WTC11 (cell line): ENCODE results near the gene DYNLL1. TPM values are rescaled to one million over a fixed set of nuclear protein-coding genes. Genes with fewer than 3 reads are reported as not detected.
A peak's percentile ranks its signal among the peaks of the same experiment; 100 is the strongest.

Experiments
- ATAC-seq: fragments of 200-7000 bp; cut with Tn5 transposase; 2 replicates; pipeline ENCODE4 v1.10.0; 2021; ENCODE audit warnings: mild to moderate bottlenecking, moderate library complexity
- CTCF ChIA-PET: fragments of 300-600 bp; sonication (Branson Sonifier 250); formaldehyde crosslinking; loops from one replicate; lab custom pipeline; 2021; ENCODE audit warnings: antibody characterized with exemption; lab: Charles Lee
- POLR2A ChIA-PET: fragments of 350-600 bp; sonication (Branson Sonifier 250); formaldehyde crosslinking; loops from one replicate; lab custom pipeline; 2021; ENCODE audit warnings: antibody characterized with exemption; lab: Charles Lee
- DNase-seq: peaks from one replicate; pipeline ENCODE4 v3.0.0; 2021; ENCODE audit warnings: low spot score
- H3K27ac Mint-ChIP-seq: 2 replicates; pipeline ENCODE4 v1.8.0; 2021; ENCODE audit warnings: mixed read lengths
- H3K27me3 Mint-ChIP-seq: 2 replicates; pipeline ENCODE4 v1.8.0; 2021; ENCODE audit warnings: low read depth, mild to moderate bottlenecking, moderate library complexity, mixed read lengths
- H3K36me3 Mint-ChIP-seq: 2 replicates; pipeline ENCODE4 v1.8.0; 2021; ENCODE audit warnings: mixed read lengths
- H3K4me1 Mint-ChIP-seq: 2 replicates; pipeline ENCODE4 v1.8.0; 2022; ENCODE audit warnings: mixed read lengths
- H3K4me3 Mint-ChIP-seq: 2 replicates; pipeline ENCODE4 v1.8.0; 2021; ENCODE audit warnings: mild to moderate bottlenecking, moderate library complexity, mixed read lengths
- H3K9me3 Mint-ChIP-seq: 2 replicates; pipeline ENCODE4 v1.8.0; 2021; ENCODE audit warnings: mixed read lengths
- ELF4 ChIP-seq: sonication (generic); formaldehyde crosslinking; IDR thresholded peaks from 2 replicates; pipeline ENCODE4 v1.8.1; 2022; ENCODE audit warnings: low read depth, mild to moderate bottlenecking, moderate library complexity, missing genetic modification reagents
- JAZF1 ChIP-seq: fragments of 250-450 bp; sonication (Bioruptor Pico); IDR thresholded peaks from 2 replicates; pipeline ENCODE4 v1.9.0; 2021; ENCODE audit warnings: moderate library complexity, mild to moderate bottlenecking, inconsistent platforms
- NFE2L1 ChIP-seq: sonication (generic); formaldehyde crosslinking; IDR thresholded peaks from 2 replicates; pipeline ENCODE4 v1.8.1; 2023; ENCODE audit warnings: missing genetic modification reagents
- RELA ChIP-seq: sonication (generic); formaldehyde crosslinking; IDR thresholded peaks from 2 replicates; pipeline ENCODE4 v1.8.1; 2022; ENCODE audit warnings: missing genetic modification reagents, mild to moderate bottlenecking, borderline replicate concordance
- RORB ChIP-seq: fragments of 250-450 bp; sonication (Bioruptor Pico); IDR thresholded peaks from 2 replicates; pipeline ENCODE4 v1.9.0; 2021; ENCODE audit warnings: mild to moderate bottlenecking
- SMAD4 ChIP-seq: sonication (generic); formaldehyde crosslinking; IDR thresholded peaks from 2 replicates; pipeline ENCODE4 v1.8.0; 2022; ENCODE audit warnings: mild to moderate bottlenecking, missing genetic modification reagents
- SP1 ChIP-seq: sonication (generic); formaldehyde crosslinking; conservative IDR thresholded peaks from 2 replicates; pipeline ENCODE4 v1.8.1; 2022; ENCODE audit warnings: missing genetic modification reagents
- ZNF121 ChIP-seq: sonication (generic); formaldehyde crosslinking; IDR thresholded peaks from 2 replicates; pipeline ENCODE4 v1.8.0; 2023; ENCODE audit warnings: missing genetic modification reagents
- total RNA-seq: library from RNA; stranded (reverse); gene quantifications from 3 replicates; pipeline ENCODE4 v1.2.3, GENCODE V29; 2021
- TF ChIP-seq, protein P1 (sequence below): sonication (generic); formaldehyde crosslinking; IDR thresholded peaks from 2 replicates; pipeline ENCODE4 v1.8.0; 2023; ENCODE audit warnings: mild to moderate bottlenecking, missing genetic modification reagents
- TF ChIP-seq, protein P2 (sequence below): sonication (generic); formaldehyde crosslinking; IDR thresholded peaks from 2 replicates; pipeline ENCODE4 v1.8.1; 2023; ENCODE audit warnings: mild to moderate bottlenecking, moderate library complexity, missing genetic modification reagents
- TF ChIP-seq, protein P3 (sequence below): sonication (generic); formaldehyde crosslinking; conservative IDR thresholded peaks from 2 replicates; pipeline ENCODE4 v1.8.1; 2023; ENCODE audit warnings: mild to moderate bottlenecking, low read depth, missing genetic modification reagents, moderate library complexity

The DYNLL1 gene
- total RNA-seq, 1 experiment from 2014 or later = 327 TPM

GRCh38 chr12:120534703-120535655 lies 39.1 kb downstream of the DYNLL1 start (continued):
- TF ChIP-seq, protein P1, sequence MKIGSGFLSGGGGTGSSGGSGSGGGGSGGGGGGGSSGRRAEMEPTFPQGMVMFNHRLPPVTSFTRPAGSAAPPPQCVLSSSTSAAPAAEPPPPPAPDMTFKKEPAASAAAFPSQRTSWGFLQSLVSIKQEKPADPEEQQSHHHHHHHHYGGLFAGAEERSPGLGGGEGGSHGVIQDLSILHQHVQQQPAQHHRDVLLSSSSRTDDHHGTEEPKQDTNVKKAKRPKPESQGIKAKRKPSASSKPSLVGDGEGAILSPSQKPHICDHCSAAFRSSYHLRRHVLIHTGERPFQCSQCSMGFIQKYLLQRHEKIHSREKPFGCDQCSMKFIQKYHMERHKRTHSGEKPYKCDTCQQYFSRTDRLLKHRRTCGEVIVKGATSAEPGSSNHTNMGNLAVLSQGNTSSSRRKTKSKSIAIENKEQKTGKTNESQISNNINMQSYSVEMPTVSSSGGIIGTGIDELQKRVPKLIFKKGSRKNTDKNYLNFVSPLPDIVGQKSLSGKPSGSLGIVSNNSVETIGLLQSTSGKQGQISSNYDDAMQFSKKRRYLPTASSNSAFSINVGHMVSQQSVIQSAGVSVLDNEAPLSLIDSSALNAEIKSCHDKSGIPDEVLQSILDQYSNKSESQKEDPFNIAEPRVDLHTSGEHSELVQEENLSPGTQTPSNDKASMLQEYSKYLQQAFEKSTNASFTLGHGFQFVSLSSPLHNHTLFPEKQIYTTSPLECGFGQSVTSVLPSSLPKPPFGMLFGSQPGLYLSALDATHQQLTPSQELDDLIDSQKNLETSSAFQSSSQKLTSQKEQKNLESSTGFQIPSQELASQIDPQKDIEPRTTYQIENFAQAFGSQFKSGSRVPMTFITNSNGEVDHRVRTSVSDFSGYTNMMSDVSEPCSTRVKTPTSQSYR = no peak
- TF ChIP-seq, protein P2, sequence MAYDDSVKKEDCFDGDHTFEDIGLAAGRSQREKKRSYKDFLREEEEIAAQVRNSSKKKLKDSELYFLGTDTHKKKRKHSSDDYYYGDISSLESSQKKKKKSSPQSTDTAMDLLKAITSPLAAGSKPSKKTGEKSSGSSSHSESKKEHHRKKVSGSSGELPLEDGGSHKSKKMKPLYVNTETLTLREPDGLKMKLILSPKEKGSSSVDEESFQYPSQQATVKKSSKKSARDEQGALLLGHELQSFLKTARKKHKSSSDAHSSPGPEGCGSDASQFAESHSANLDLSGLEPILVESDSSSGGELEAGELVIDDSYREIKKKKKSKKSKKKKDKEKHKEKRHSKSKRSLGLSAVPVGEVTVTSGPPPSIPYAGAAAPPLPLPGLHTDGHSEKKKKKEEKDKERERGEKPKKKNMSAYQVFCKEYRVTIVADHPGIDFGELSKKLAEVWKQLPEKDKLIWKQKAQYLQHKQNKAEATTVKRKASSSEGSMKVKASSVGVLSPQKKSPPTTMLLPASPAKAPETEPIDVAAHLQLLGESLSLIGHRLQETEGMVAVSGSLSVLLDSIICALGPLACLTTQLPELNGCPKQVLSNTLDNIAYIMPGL (CRISPR knock-in tag) = peak; percentile 81
- TF ChIP-seq RELA (CRISPR knock-in tag) (peak; percentile 72; the same call in 1 of the 2 replicates), NFE2L1 (CRISPR knock-in tag) (no peak)

- no peaks in the 10 kb centered on the region for H3K27me3 Mint-ChIP-seq
- H3K27ac Mint-ChIP-seq = peak overlapping the region; percentile 82
- ATAC-seq (no peak), DNase-seq (no peak)
- TF ChIP-seq ELF4 (CRISPR knock-in tag) (no peak), SMAD4 (no peak), JAZF1 (CRISPR knock-in tag) (no peak), RORB (no peak), ZNF121 (CRISPR knock-in tag) (peak; percentile 52; the same call in 1 of the 2 replicates)
- TF ChIP-seq, protein P3, sequence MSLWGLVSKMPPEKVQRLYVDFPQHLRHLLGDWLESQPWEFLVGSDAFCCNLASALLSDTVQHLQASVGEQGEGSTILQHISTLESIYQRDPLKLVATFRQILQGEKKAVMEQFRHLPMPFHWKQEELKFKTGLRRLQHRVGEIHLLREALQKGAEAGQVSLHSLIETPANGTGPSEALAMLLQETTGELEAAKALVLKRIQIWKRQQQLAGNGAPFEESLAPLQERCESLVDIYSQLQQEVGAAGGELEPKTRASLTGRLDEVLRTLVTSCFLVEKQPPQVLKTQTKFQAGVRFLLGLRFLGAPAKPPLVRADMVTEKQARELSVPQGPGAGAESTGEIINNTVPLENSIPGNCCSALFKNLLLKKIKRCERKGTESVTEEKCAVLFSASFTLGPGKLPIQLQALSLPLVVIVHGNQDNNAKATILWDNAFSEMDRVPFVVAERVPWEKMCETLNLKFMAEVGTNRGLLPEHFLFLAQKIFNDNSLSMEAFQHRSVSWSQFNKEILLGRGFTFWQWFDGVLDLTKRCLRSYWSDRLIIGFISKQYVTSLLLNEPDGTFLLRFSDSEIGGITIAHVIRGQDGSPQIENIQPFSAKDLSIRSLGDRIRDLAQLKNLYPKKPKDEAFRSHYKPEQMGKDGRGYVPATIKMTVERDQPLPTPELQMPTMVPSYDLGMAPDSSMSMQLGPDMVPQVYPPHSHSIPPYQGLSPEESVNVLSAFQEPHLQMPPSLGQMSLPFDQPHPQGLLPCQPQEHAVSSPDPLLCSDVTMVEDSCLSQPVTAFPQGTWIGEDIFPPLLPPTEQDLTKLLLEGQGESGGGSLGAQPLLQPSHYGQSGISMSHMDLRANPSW (CRISPR knock-in tag) = no peak
- peaks cover 32% of the 10 kb centered on the region for H3K4me1 Mint-ChIP-seq
- H3K36me3 Mint-ChIP-seq = peaks cover 28% of the 10 kb centered on the region
- CTCF ChIA-PET = interaction anchor here (0.6 kb wide), 1 partner anchor 347 kb away, joined by 4 read pairs; no protein-coding TSS in a partner anchor
- peak overlapping the region; percentile 90 for H3K4me3 Mint-ChIP-seq
- no peaks in the 10 kb centered on the region for H3K9me3 Mint-ChIP-seq
- POLR2A ChIA-PET = no interaction called here
Observed at GRCh38 chr12:120536064-120536791, 40.3 kb downstream of the DYNLL1 start.

- Mint-ChIP-seq H3K27me3 (no peaks in the 10 kb centered on the region), H3K4me1 (peaks cover 32% of the 10 kb centered on the region), H3K4me3 (peak overlapping the region; percentile 45), H3K27ac (peak overlapping the region; percentile 89), H3K9me3 (no peaks in the 10 kb centered on the region), H3K36me3 (peaks cover 35% of the 10 kb centered on the region)
- ATAC-seq (no peak), DNase-seq (no peak)
- CTCF ChIA-PET = interaction anchor here (1.0 to 1.8 kb wide), 3 partner anchors 71 to 203 kb away, joined by 3 to 5 read pairs (median 3); no protein-coding TSS in a partner anchor
- no peak for TF ChIP-seq ELF4 (CRISPR knock-in tag)
- no peak for TF ChIP-seq SP1 (CRISPR knock-in tag)
- POLR2A ChIA-PET = interaction anchor here (0.6 kb wide), 1 partner anchor 71 kb away, joined by 3 read pairs; no protein-coding TSS in a partner anchor
Observed at GRCh38 chr12:120537856-120538220, 41.9 kb downstream of the DYNLL1 start.
